ENCODE data around the gene TTLL4. TPM values are rescaled to one million over a fixed set of nuclear protein-coding genes. Genes with fewer than 3 reads are reported as not detected.

TTLL4 gene
- total and polyA plus RNA-seq, 5 donors = 5.4 to 15.8 (median 8.1) TPM

DNA sequence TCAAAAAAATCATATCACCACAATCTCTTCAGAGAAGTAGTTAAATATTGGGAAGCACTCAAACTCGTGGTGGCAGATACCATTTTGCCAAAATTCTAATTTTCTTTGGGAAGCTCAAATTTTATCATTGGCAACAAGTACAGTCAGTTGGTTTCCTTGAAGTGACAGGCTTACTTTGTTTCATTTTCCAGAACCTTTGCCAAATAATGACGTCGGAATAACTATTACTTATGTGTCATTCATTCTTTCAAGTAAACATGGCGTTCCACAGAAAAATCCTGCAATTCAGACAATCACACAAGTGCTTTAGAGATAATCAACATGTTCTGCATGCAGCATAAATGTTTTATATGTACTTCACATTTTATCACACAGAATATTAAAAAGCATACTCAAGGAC is 5.4 kb downstream of the TTLL4 start:
- no peak for DNase-seq
- intact Hi-C loops (cut with DNase I) = loop anchor here in 3 of 4 donors (10.0 kb wide), 3 partner anchors 119 to 139 kb away; partner anchors contain the start of genes PRKAG3 (in 1 of the 3) and WNT6 (in 1 of the 3)
- Histone ChIP-seq H3K27ac (ENCODE audit: low read length) (no peak overlapping the region), H3K9me3 (ENCODE audit: control insufficient read depth, low read length) (no peaks in the 10 kb centered on the region), H3K4me1 (ENCODE audit: control insufficient read depth, insufficient read depth, low read length) (no peaks in the 10 kb centered on the region), H3K4me3 (ENCODE audit: low read length) (no peak overlapping the region), H3K27me3 (ENCODE audit: control insufficient read depth, insufficient read depth) (no peaks in the 10 kb centered on the region)
- ATAC-seq = no peak
- 56% methylated on average over 4 of the region's 4 CpGs for WGBS

DNA sequence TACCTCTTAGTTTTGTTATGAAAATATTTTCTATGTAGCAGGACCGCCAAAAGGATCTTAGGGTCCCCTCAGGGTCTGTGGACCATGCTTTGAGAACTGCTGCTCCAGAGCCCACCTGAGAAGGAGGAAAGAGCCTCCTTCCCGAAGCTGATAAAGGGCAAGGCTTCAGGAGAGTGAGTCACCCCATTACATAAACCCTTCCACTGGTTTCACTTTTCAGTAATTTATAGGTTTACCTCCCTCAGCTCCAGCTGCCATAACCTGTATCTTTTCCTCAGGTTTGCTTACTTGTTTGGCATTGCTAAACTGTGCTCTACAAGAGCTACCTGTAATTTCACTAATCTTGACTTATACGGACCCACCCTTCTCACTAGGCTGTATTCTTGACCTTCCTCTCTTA is 6.6 kb downstream of the TTLL4 start:
- DNase-seq = no peak
- intact Hi-C loops (cut with DNase I) = loop anchor here in 3 of 4 donors (10.0 kb wide), 3 partner anchors 118 to 138 kb away; partner anchors contain the start of genes PRKAG3 (in 1 of the 3) and WNT6 (in 1 of the 3)
- Histone ChIP-seq H3K4me3 (ENCODE audit: low read length) (no peak overlapping the region), H3K9me3 (ENCODE audit: control insufficient read depth, low read length) (no peaks in the 10 kb centered on the region), H3K27me3 (ENCODE audit: control insufficient read depth, insufficient read depth) (no peaks in the 10 kb centered on the region), H3K27ac (ENCODE audit: low read length) (no peak overlapping the region), H3K4me1 (ENCODE audit: control insufficient read depth, insufficient read depth, low read length) (no peaks in the 10 kb centered on the region)
- WGBS = 85% methylated on average over 3 of the region's 3 CpGs
- no peak for ATAC-seq

DNA sequence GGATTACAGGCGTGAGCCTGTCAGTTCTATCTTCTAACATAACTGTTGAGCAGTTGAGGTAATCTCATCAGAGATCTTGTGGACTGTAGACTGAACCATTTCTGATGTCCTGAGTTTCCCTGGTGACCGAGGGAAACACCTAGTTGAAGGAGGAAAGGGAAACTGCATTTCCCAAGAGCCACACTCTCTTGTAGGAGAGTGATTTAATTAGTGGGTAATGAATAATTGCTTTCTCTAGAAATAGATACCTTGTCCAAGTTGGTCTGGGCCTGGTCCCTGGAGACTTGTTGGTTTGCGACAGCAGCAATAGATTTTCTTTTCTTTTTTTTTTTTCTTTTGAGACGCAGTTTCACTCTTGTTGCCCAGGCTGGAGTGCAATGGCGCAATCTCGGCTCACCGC is 7.4 kb downstream of the TTLL4 start:
- H3K4me3 ChIP-seq (ENCODE audit: low read length) = no peak overlapping the region
- 90% methylated on average over 7 of the region's 7 CpGs for WGBS
- intact Hi-C loops (cut with DNase I) = loop anchor here in 3 of 4 donors (10.0 kb wide), 3 partner anchors 117 to 137 kb away; partner anchors contain the start of genes PRKAG3 (in 1 of the 3) and WNT6 (in 1 of the 3)
- H3K9me3 ChIP-seq (ENCODE audit: control insufficient read depth, low read length) = no peaks in the 10 kb centered on the region
- no peak overlapping the region for H3K27ac ChIP-seq (ENCODE audit: low read length)
- no peak for DNase-seq
- no peaks in the 10 kb centered on the region for H3K27me3 ChIP-seq (ENCODE audit: control insufficient read depth, insufficient read depth)
- H3K4me1 ChIP-seq (ENCODE audit: control insufficient read depth, insufficient read depth, low read length) = no peaks in the 10 kb centered on the region
- ATAC-seq = no peak

DNA sequence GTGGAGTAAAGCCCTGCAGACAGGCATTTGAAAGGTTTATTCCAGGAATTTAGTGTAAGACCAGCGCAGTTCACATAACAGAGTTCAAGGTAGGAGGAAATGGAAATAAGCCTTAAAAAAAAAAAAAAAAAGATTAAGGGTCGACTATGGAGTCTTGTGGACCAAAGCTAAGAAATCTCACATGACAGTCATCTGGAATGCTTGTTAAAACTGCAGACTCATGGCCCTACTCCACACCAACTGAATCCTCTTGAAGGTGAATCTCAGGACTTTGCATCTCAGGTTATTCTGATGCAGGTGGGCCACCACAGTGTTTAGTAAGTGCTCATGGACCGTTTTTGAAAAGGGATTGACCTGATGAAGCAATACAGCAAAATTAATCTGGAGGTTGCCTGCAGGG is 8.8 kb downstream of the TTLL4 start:
- Histone ChIP-seq H3K9me3 (ENCODE audit: control insufficient read depth, low read length) (no peaks in the 10 kb centered on the region), H3K4me3 (ENCODE audit: low read length) (no peak overlapping the region), H3K27ac (ENCODE audit: low read length) (no peak overlapping the region), H3K4me1 (ENCODE audit: control insufficient read depth, insufficient read depth, low read length) (no peaks in the 10 kb centered on the region), H3K27me3 (ENCODE audit: control insufficient read depth, insufficient read depth) (no peaks in the 10 kb centered on the region)
- ATAC-seq = no peak
- 84% methylated on average over 3 of the region's 3 CpGs for WGBS
- no peak for DNase-seq
- intact Hi-C loops (cut with DNase I) = loop anchor here in 3 of 4 donors (10.0 kb wide), 3 partner anchors 115 to 135 kb away; partner anchors contain the start of genes PRKAG3 (in 1 of the 3) and WNT6 (in 1 of the 3)

DNA sequence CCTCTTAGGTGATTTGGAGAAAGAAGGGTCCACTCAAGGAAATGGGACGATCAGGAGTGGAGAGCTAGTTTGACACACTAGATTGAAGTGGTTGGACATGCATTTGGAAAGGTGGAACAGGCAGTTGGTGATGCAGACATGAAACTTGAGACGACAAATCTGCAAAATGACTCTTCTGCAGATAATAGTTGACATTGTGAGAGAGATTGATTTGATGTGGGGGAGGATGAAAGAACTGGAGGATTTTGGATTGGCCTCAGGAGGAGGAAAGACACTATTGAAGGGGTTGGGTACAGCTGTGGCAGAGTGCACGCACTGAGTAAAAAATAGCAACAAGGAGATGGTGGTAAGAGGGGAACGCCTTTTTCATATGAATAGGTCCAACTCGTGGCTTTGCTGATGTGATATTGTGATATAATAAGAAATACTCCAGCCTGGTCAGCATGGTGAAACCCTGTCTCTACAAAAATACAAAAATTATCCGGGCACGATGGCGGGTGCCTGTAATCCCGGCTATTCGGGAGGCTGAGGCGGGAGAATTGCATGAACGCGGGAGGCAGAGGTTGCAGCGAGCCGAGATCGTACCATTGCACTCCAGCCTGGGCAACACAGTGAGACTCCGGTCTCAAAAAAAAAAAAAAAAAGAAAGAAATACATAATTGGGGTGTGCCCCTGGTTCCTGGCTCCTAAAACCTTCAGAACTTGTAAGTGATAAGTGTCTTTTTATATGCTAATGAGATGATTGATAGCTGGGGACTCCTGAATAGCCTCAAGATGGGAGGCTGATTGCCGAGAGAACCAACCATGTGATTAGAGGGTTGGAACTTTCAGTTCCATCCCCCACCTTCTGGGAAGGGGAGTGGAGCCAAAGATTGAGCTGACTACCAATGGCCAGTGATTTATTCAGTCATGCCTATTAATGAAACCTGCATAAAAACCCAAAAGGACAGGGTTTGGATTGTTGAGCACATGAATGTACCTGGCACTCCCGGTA is 9.7 kb downstream of the TTLL4 start:
- intact Hi-C loops (cut with DNase I) = no loop called here
- H3K27me3 ChIP-seq (ENCODE audit: control insufficient read depth, insufficient read depth) = no peaks in the 10 kb centered on the region
- H3K4me1 ChIP-seq (ENCODE audit: control insufficient read depth, insufficient read depth, low read length) = no peaks in the 10 kb centered on the region
- no peak for DNase-seq
- WGBS = 94% methylated on average over 19 of the region's 19 CpGs
- H3K27ac ChIP-seq (ENCODE audit: low read length) = no peak overlapping the region
- ATAC-seq = no peak
- no peaks in the 10 kb centered on the region for H3K9me3 ChIP-seq (ENCODE audit: control insufficient read depth, low read length)
- H3K4me3 ChIP-seq (ENCODE audit: low read length) = no peak overlapping the region

DNA sequence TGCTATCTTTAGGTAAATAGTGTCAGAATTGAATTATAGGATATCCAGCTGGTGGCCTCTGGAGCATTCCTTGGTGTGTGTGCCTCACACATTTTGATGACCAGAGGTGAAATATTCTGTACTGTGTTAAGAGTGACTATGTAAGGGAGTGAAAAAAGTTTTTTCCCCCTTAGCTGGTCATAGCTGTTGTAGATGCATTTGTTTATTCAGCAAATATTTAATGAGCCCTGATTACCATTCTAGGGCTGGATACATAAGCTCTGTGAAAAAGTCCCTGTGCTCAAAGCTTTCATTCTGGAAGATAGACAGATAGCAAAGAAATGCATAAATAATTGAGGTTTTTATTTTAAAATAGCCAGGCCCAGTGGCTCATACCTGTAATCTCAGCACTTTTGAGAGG is 10.9 kb downstream of the TTLL4 start:
- intact Hi-C loops (cut with DNase I) = no loop called here
- DNase-seq = no peak
- Histone ChIP-seq H3K4me3 (ENCODE audit: low read length) (no peak overlapping the region), H3K4me1 (ENCODE audit: control insufficient read depth, insufficient read depth, low read length) (no peaks in the 10 kb centered on the region), H3K9me3 (ENCODE audit: control insufficient read depth, low read length) (no peaks in the 10 kb centered on the region), H3K27me3 (ENCODE audit: control insufficient read depth, insufficient read depth) (no peaks in the 10 kb centered on the region), H3K27ac (ENCODE audit: low read length) (no peak overlapping the region)
- ATAC-seq = no peak

DNA sequence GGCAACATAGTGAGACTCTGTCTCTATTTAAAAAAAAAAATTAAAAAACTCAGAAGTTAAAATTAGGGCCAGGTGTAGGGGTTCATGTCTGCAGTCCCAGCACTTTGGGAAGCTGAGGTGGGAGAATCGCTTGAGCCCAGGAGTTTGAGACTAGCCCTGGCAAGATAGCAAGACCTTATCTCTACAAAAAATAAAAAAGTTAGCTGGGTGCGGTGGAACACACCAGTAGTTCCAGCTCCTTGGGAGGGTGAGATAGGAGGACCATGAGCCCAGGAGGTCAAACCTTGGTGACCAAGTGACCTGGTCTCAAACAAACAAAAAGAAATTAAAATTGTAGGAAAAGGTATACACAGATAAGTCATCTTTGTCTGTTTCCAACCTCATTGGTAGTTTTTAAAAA is 11.3 kb downstream of the TTLL4 start:
- intact Hi-C loops (cut with DNase I) = no loop called here
- DNase-seq (no peak), ATAC-seq (no peak)
- H3K27ac ChIP-seq (ENCODE audit: low read length) = no peak overlapping the region
- 70% methylated on average over 2 of the region's 2 CpGs for WGBS
- no peaks in the 10 kb centered on the region for H3K27me3 ChIP-seq (ENCODE audit: control insufficient read depth, insufficient read depth)
- no peaks in the 10 kb centered on the region for H3K9me3 ChIP-seq (ENCODE audit: control insufficient read depth, low read length)
- H3K4me3 ChIP-seq (ENCODE audit: low read length) = no peak overlapping the region
- no peaks in the 10 kb centered on the region for H3K4me1 ChIP-seq (ENCODE audit: control insufficient read depth, insufficient read depth, low read length)

DNA sequence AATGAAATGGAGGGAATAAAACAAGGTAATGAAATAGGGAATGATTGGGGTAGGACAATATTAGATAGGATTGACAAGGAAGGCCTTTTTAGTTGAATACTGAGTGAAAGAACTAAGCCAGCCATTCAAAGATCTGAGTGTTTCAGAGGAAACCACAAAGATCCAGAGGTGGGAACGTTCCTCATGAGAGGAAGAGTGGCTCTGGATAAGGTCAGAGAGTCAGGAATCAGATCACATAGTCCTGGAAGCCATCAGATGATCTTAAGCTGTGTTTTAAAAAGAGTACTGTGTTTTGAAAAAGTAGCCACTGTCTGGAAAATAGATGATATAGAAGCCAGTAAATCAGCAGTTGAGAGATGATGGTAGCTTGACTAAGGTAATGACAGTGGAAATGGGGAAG is 11.8 kb downstream of the TTLL4 start:
- ATAC-seq (no peak), DNase-seq (no peak)
- intact Hi-C loops (cut with DNase I) = no loop called here
- 52% methylated on average over 1 of the region's 1 CpG for WGBS
- H3K27me3 ChIP-seq (ENCODE audit: control insufficient read depth, insufficient read depth) = no peaks in the 10 kb centered on the region
- H3K4me1 ChIP-seq (ENCODE audit: control insufficient read depth, insufficient read depth, low read length) = no peaks in the 10 kb centered on the region
- H3K4me3 ChIP-seq (ENCODE audit: low read length) = no peak overlapping the region
- no peak overlapping the region for H3K27ac ChIP-seq (ENCODE audit: low read length)
- no peaks in the 10 kb centered on the region for H3K9me3 ChIP-seq (ENCODE audit: control insufficient read depth, low read length)

DNA sequence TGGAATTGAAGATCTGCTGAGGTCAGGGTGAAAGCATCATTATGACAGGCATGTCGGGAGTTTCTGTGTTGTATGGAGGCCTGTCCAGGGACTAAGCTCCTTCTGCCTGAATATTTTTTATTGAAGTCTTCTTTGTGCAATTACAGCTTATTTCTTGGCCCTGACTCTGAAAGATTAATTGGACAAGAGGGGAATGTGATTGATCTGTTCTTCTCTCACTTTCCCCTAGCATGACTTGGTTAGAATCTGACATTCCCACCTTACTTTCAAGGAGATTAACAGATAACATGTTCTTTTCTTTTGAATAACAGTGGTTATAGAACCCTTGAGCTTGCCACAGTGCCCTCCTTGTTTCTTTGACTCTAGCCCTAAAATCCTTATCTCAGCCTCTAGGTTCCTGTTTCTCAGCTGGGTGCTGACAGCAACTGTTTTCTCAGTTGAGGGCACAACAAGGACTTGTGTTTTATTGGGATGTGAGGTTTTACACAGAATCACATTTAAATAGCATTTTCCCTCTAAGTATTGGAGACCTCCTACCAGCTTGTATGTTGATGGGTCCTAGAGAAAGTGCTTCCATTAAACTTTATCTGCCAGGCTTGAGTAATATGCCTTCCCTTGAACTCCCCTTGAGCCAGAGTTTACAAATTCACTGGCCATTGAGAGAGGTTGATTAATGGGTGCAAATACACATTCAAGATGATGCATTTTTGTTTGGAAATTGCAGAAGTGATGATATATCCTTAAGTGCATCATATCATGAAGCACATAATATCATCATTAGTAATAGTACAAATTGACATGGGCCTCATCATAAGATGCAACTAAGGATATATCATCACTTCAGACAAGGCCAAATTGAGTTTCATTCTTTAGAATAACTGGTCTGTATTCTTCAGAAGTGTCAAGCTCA is 12.5 kb downstream of the TTLL4 start:
- no peaks in the 10 kb centered on the region for H3K4me1 ChIP-seq (ENCODE audit: control insufficient read depth, insufficient read depth, low read length)
- H3K9me3 ChIP-seq (ENCODE audit: control insufficient read depth, low read length) = no peaks in the 10 kb centered on the region
- DNase-seq (no peak), ATAC-seq (no peak)
- intact Hi-C loops (cut with DNase I) = no loop called here
- WGBS = 63% methylated on average over 1 of the region's 1 CpG
- no peaks in the 10 kb centered on the region for H3K27me3 ChIP-seq (ENCODE audit: control insufficient read depth, insufficient read depth)
- H3K4me3 ChIP-seq (ENCODE audit: low read length) = no peak overlapping the region
- H3K27ac ChIP-seq (ENCODE audit: low read length) = no peak overlapping the region

DNA sequence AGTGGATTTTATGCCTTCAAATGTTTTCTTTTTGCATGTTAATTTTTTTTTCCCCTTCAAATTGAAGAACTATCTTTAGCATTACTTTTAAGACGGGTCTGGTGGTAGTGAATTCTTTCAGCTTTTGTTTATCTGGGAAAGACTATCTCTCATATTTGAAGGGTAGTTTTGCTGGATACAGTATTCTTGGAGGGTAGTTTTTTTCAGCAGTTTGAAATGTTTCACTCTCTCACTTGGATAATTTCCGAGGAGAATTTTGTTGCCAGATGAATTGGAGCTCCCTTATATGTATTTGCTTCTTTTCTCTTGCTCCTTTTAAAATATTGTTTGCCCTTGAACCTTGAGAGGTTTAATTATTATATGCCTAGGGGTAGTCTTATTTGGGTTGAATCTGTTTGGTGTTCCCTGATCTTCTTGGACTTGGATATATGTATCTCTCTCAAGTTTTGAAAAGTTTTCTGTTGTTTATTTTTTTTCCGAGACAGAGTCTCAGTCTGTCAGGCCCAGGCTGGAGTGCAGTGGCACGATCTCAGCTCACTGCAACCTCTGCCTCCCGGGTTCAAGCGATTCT is 15.5 kb downstream of the TTLL4 start:
- H3K9me3 ChIP-seq (ENCODE audit: control insufficient read depth, low read length) = no peaks in the 10 kb centered on the region
- no peak overlapping the region for H3K27ac ChIP-seq (ENCODE audit: low read length)
- no peak overlapping the region for H3K4me3 ChIP-seq (ENCODE audit: low read length)
- WGBS = 98% methylated on average over 6 of the region's 6 CpGs
- ATAC-seq (no peak), DNase-seq (no peak)
- H3K4me1 ChIP-seq (ENCODE audit: control insufficient read depth, insufficient read depth, low read length) = no peaks in the 10 kb centered on the region
- no peaks in the 10 kb centered on the region for H3K27me3 ChIP-seq (ENCODE audit: control insufficient read depth, insufficient read depth)
- intact Hi-C loops (cut with DNase I) = no loop called here

All from right cardiac atrium (tissue), 5 donors.